GM23338 (cell line): Measurements from ENCODE around the gene VHLL.

ENCODE experiments used
- CREB1 ChIP-seq: fragments of 250-450 bp; sonication (Bioruptor Pico); IDR thresholded peaks from 2 replicates; pipeline ENCODE4 v1.5.0; 2020; ENCODE audit warnings: low read depth, mild to moderate bottlenecking, moderate library complexity
- EZH2 ChIP-seq: fragments of 200-600 bp; sonication (generic); IDR thresholded peaks from one replicate; pipeline ENCODE4 v1.8.0; 2017; ENCODE audit warnings: antibody characterized with exemption, mild to moderate bottlenecking, low read depth; ENCODE audit not compliant: unreplicated experiment
- EZH2phosphoT487 ChIP-seq: fragments of 200-600 bp; sonication (generic); IDR thresholded peaks from one replicate; pipeline ENCODE4 v1.8.1; 2018; ENCODE audit warnings: antibody characterized with exemption; ENCODE audit not compliant: unreplicated experiment
- JUNB ChIP-seq: IDR thresholded peaks from one replicate; pipeline ENCODE4 v1.6.1; 2016; ENCODE audit warnings: antibody characterized with exemption; ENCODE audit not compliant: unreplicated experiment
- POLR2AphosphoS5 ChIP-seq: IDR thresholded peaks from 2 replicates; pipeline ENCODE4 v1.6.1; 2016; ENCODE audit warnings: antibody characterized with exemption, low read depth
- TF ChIP-seq, protein P1 (sequence below), 2 experiments: fragments of 200-600 bp in 1 of 2; sonication (generic) in 1 of 2; conservative IDR thresholded peaks; 2 replicates each; pipeline versions ENCODE4 v1.5.1 to v1.6.1; 2016 to 2017; ENCODE audit warnings: antibody characterized with exemption in 2 of 2, low read depth in 2 of 2, mild to moderate bottlenecking in 2 of 2, moderate library complexity in 1 of 2
- TF ChIP-seq, protein P2 (sequence below): IDR thresholded peaks from one replicate; pipeline ENCODE4 v1.6.1; 2018; ENCODE audit warnings: antibody characterized with exemption; ENCODE audit not compliant: unreplicated experiment

DNA sequence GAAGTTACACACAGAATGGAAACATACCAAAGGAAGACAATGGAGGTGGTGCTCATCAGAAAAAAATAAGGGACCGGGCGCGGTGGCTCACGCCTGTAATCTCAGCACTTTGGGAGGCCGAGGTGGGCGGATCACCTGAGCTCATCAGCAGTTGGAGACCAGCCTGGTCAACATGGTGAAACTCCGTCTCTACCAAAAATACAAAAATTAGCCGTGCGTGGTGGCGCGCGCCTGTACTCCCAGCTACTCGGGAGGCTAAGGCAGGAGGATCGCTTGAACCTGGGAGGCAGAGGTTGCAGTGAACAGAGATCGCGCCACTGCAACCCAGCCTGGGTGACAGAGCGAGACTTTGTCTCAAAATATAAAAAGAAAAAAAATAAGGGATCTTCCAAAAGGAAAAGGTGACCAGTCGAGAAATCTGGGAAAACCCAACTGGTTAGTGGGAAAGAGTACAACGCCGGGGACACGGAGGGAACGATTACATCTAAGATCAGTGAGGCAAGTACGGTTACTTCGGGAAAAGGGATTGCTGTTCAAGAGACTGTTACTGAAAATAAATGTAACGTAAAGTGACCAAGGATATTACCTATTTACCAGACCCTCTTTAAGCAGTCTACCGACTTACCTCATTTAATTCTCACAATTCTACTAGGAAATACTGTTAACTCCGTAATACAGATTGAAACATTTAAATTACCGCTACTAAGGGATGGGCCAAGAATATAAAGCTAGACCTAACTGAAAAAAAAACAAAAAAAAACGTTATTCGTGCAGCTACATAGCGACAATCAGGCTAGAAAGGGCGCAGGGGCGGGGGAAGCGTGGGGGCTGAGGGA is 38.2 kb upstream of the VHLL start:
- TF ChIP-seq, protein P1, sequence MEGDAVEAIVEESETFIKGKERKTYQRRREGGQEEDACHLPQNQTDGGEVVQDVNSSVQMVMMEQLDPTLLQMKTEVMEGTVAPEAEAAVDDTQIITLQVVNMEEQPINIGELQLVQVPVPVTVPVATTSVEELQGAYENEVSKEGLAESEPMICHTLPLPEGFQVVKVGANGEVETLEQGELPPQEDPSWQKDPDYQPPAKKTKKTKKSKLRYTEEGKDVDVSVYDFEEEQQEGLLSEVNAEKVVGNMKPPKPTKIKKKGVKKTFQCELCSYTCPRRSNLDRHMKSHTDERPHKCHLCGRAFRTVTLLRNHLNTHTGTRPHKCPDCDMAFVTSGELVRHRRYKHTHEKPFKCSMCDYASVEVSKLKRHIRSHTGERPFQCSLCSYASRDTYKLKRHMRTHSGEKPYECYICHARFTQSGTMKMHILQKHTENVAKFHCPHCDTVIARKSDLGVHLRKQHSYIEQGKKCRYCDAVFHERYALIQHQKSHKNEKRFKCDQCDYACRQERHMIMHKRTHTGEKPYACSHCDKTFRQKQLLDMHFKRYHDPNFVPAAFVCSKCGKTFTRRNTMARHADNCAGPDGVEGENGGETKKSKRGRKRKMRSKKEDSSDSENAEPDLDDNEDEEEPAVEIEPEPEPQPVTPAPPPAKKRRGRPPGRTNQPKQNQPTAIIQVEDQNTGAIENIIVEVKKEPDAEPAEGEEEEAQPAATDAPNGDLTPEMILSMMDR (conservative IDR thresholded peaks at IDR 0.05; ENCODE audit: low read depth in 2 of 2): no peak
- TF ChIP-seq, protein P2, sequence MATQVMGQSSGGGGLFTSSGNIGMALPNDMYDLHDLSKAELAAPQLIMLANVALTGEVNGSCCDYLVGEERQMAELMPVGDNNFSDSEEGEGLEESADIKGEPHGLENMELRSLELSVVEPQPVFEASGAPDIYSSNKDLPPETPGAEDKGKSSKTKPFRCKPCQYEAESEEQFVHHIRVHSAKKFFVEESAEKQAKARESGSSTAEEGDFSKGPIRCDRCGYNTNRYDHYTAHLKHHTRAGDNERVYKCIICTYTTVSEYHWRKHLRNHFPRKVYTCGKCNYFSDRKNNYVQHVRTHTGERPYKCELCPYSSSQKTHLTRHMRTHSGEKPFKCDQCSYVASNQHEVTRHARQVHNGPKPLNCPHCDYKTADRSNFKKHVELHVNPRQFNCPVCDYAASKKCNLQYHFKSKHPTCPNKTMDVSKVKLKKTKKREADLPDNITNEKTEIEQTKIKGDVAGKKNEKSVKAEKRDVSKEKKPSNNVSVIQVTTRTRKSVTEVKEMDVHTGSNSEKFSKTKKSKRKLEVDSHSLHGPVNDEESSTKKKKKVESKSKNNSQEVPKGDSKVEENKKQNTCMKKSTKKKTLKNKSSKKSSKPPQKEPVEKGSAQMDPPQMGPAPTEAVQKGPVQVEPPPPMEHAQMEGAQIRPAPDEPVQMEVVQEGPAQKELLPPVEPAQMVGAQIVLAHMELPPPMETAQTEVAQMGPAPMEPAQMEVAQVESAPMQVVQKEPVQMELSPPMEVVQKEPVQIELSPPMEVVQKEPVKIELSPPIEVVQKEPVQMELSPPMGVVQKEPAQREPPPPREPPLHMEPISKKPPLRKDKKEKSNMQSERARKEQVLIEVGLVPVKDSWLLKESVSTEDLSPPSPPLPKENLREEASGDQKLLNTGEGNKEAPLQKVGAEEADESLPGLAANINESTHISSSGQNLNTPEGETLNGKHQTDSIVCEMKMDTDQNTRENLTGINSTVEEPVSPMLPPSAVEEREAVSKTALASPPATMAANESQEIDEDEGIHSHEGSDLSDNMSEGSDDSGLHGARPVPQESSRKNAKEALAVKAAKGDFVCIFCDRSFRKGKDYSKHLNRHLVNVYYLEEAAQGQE: no peak
- no peak for TF ChIP-seq EZH2
- no peak for TF ChIP-seq EZH2phosphoT487
- no peak for TF ChIP-seq JUNB
- TF ChIP-seq POLR2AphosphoS5: no peak
- TF ChIP-seq CREB1 (CRISPR knock-in tag): no peak
